Hematopoietic multipotent progenitor cell (in vitro differentiated cells): ENCODE measurements around the gene AAMDC. TPM values are rescaled to one million over a fixed set of nuclear protein-coding genes. Genes with fewer than 3 reads are reported as not detected.
"Not testable (repeated sequence)": the region's sequence is repeated elsewhere in the genome, so short reads cannot be mapped to it uniquely, and the experiment has no call there.

ENCODE experiments used
- DNase-seq, 3 donors: peaks; one replicate each; pipeline ENCODE4 v3.0.0-alpha.2; 2011 to 2015; ENCODE audit warnings: low read depth in 2 of 3, low spot score in 2 of 3
- small RNA-seq: library from RNA; depleted of rRNA; stranded (forward); fragments of <200 nt; gene quantifications from one replicate; pipeline ENCODE3, GENCODE V24; 2012
- total RNA-seq: library from RNA; depleted of rRNA; stranded (reverse); fragments of >200 nt; gene quantifications from one replicate; pipeline ENCODE4 v1.2.3, GENCODE V29; 2012

AAMDC gene
- total RNA-seq, 1 donor = 8.9 TPM

GRCh38 chr11:77883775-77884174 lies 62.8 kb downstream of the AAMDC start:
- DNase-seq = no peak

- no peak for DNase-seq
Observed at GRCh38 chr11:77884186-77884828, 63.4 kb downstream of the AAMDC start.

GRCh38 chr11:77884829-77885190 lies 63.9 kb downstream of the AAMDC start:
- no peak for DNase-seq

- peak in 1 of 3 donors; percentile 4 for DNase-seq
Observed at GRCh38 chr11:77886401-77886800, 65.5 kb downstream of the AAMDC start.

GRCh38 chr11:77889045-77889444 lies 68.1 kb downstream of the AAMDC start:
- not testable (repeated sequence) for DNase-seq

- not testable (repeated sequence) for DNase-seq
Observed at GRCh38 chr11:77890100-77890614, 69.2 kb downstream of the AAMDC start.

- DNase-seq = not testable (repeated sequence)
Observed at GRCh38 chr11:77890619-77891056, 69.7 kb downstream of the AAMDC start.

- not testable (repeated sequence) for DNase-seq
Observed at GRCh38 chr11:77891256-77891655, 70.3 kb downstream of the AAMDC start.

GRCh38 chr11:77891703-77892102 lies 70.8 kb downstream of the AAMDC start:
- DNase-seq = not testable (repeated sequence)

- DNase-seq = not testable (repeated sequence)
Observed at GRCh38 chr11:77894949-77895348, 74.0 kb downstream of the AAMDC start.

- DNase-seq = no peak
Observed at GRCh38 chr11:77908835-77909234, 87.9 kb downstream of the AAMDC start.

- no peak for DNase-seq
Observed at GRCh38 chr11:77909277-77909676, 88.3 kb downstream of the AAMDC start.

GRCh38 chr11:77910828-77911227 lies 89.9 kb downstream of the AAMDC start:
- not testable (repeated sequence) for DNase-seq

- DNase-seq = not testable (repeated sequence)
Observed at GRCh38 chr11:77913608-77914306, 92.8 kb downstream of the AAMDC start.

- DNase-seq = not testable (repeated sequence)
Observed at GRCh38 chr11:77914307-77914791, 93.4 kb downstream of the AAMDC start.

- DNase-seq = not testable (repeated sequence)
Observed at GRCh38 chr11:77917713-77918112, 96.8 kb downstream of the AAMDC start.

Small RNA genes lying within 50 kb of the gene (small RNA-seq; reads per million reads assigned to genes)
- gene AP002812.4 = not detected

Other genes with a start within 250 kb of the AAMDC start
- gene AQP11, start 231.2 kb upstream of the AAMDC start, total RNA-seq = 0.27 TPM
- gene CLNS1A, start 183.3 kb upstream of the AAMDC start, total RNA-seq = 135 TPM
- gene RSF1, start 422 bp upstream of the AAMDC start, total RNA-seq = 15.1 TPM
- gene INTS4, start 173.5 kb downstream of the AAMDC start, total RNA-seq = 42.5 TPM
- 0.27 TPM for gene KCTD14, start 202.1 kb downstream of the AAMDC start, total RNA-seq
- under 0.01 TPM for gene THRSP, start 242.7 kb downstream of the AAMDC start, total RNA-seq